Activated naive CD4-positive, alpha-beta T cell treated with anti-CD3 and anti-CD28 coated beads, Interleukin-2, amount 50 U/mL, for 72 hours (primary cell): Measurements from ENCODE around the gene EPGN. TPM values are rescaled to one million over a fixed set of nuclear protein-coding genes. Genes with fewer than 3 reads are reported as not detected.

ENCODE experiments used
- ATAC-seq, 2 donors: fragments of 150-1000 bp; cut with Tn5 transposase; 2 replicates each; pipeline ENCODE4 v1.10.0; 2021; ENCODE audit warnings: mild to moderate bottlenecking in 2 of 2, moderate library complexity in 2 of 2
- DNase-seq, 2 donors: peaks; one replicate each; pipeline ENCODE4 v3.0.0; 2021 to 2022; ENCODE audit warnings: low spot score in 2 of 2
- H3K27ac Mint-ChIP-seq, 2 donors: one replicate each; pipeline ENCODE4 v1.8.0; 2022; ENCODE audit warnings: mild to moderate bottlenecking in 2 of 2, mixed read lengths in 2 of 2
- H3K36me3 Mint-ChIP-seq, 2 donors: one replicate each; pipeline ENCODE4 v1.8.0; 2022; ENCODE audit warnings: mixed read lengths in 2 of 2
- H3K9me3 Mint-ChIP-seq, 2 donors: one replicate each; pipeline ENCODE4 v1.8.0; 2022; ENCODE audit warnings: mixed read lengths in 2 of 2
- total RNA-seq, 2 donors: library from RNA; stranded (reverse); gene quantifications; one replicate each; pipeline ENCODE4 v1.2.3, GENCODE V29; 2022

The EPGN gene
- total RNA-seq, result not detected

GRCh38 chr4:74308215-74308614 lies at the start of gene EPGN:
Gene EPGN, plus strand, starts transcription at chr4:74308470. Its CDS starts 64 bp downstream, at chr4:74308534.
- DNase-seq, result no peak
- H3K27ac Mint-ChIP-seq, result peak within 1 kb of the TSS in 1 of 2 donors; percentile 12
- ATAC-seq, result peak in 1 of 2 donors; percentile 43

GRCh38 chr4:74258963-74259362 lies 49.3 kb upstream of the EPGN start:
- Mint-ChIP-seq H3K27ac (no peak overlapping the region), H3K36me3 (peaks cover 0 to under 1% of the 10 kb centered on the region in 2 donors), H3K9me3 (peaks cover 0 to 3% of the 10 kb centered on the region in 2 donors)
- ATAC-seq (no peak), DNase-seq (no peak)

More at GRCh38 chr4:74308215-74308614, at the start of gene EPGN:
- Mint-ChIP-seq H3K9me3 (no peaks in the 10 kb centered on the region), H3K36me3 (no peaks in the 10 kb centered on the region)

- Mint-ChIP-seq H3K27ac (no peak overlapping the region), H3K9me3 (peaks cover 0 to 3% of the 10 kb centered on the region in 2 donors), H3K36me3 (no peaks in the 10 kb centered on the region)
- ATAC-seq (no peak), DNase-seq (no peak)
Measured at GRCh38 chr4:74260036-74260435, 48.2 kb upstream of the EPGN start.

- ATAC-seq (no peak), DNase-seq (no peak)
- H3K36me3 Mint-ChIP-seq, result no peaks in the 10 kb centered on the region
- no peak overlapping the region for H3K27ac Mint-ChIP-seq
- peaks cover 0 to 3% of the 10 kb centered on the region in 2 donors for H3K9me3 Mint-ChIP-seq
Measured at GRCh38 chr4:74262522-74262921, 45.7 kb upstream of the EPGN start.

- H3K27ac Mint-ChIP-seq, result no peak overlapping the region
- DNase-seq, result no peak
- peaks cover 0 to 3% of the 10 kb centered on the region in 2 donors for H3K9me3 Mint-ChIP-seq
- no peaks in the 10 kb centered on the region for H3K36me3 Mint-ChIP-seq
- ATAC-seq, result no peak
Measured at GRCh38 chr4:74263551-74263950, 44.7 kb upstream of the EPGN start.

- no peak for DNase-seq
- Mint-ChIP-seq H3K27ac (no peak overlapping the region), H3K9me3 (no peaks in the 10 kb centered on the region), H3K36me3 (no peaks in the 10 kb centered on the region)
- no peak for ATAC-seq
Measured at GRCh38 chr4:74266081-74266480, 42.2 kb upstream of the EPGN start.

- Mint-ChIP-seq H3K27ac (no peak overlapping the region), H3K9me3 (no peaks in the 10 kb centered on the region), H3K36me3 (no peaks in the 10 kb centered on the region)
- ATAC-seq, result peak in 1 of 2 donors; percentile 32
- no peak for DNase-seq
Measured at GRCh38 chr4:74267998-74268606, 40.2 kb upstream of the EPGN start.

GRCh38 chr4:74268643-74269042 lies 39.6 kb upstream of the EPGN start:
- ATAC-seq, result no peak
- Mint-ChIP-seq H3K9me3 (no peaks in the 10 kb centered on the region), H3K36me3 (no peaks in the 10 kb centered on the region), H3K27ac (no peak overlapping the region)
- no peak for DNase-seq

GRCh38 chr4:74278490-74278889 lies 29.8 kb upstream of the EPGN start:
- DNase-seq (no peak), ATAC-seq (no peak)
- no peak overlapping the region for H3K27ac Mint-ChIP-seq
- no peaks in the 10 kb centered on the region for H3K9me3 Mint-ChIP-seq
- peaks cover 0 to 10% of the 10 kb centered on the region in 2 donors for H3K36me3 Mint-ChIP-seq

GRCh38 chr4:74279716-74280115 lies 28.6 kb upstream of the EPGN start:
- peaks cover 0 to 10% of the 10 kb centered on the region in 2 donors for H3K36me3 Mint-ChIP-seq
- ATAC-seq, result no peak
- no peak overlapping the region for H3K27ac Mint-ChIP-seq
- H3K9me3 Mint-ChIP-seq, result no peaks in the 10 kb centered on the region
- DNase-seq, result no peak

GRCh38 chr4:74282926-74283325 lies 25.3 kb upstream of the EPGN start:
- no peak for DNase-seq
- H3K27ac Mint-ChIP-seq, result no peak overlapping the region
- H3K9me3 Mint-ChIP-seq, result no peaks in the 10 kb centered on the region
- H3K36me3 Mint-ChIP-seq, result peaks cover 0 to 10% of the 10 kb centered on the region in 2 donors
- no peak for ATAC-seq

- no peaks in the 10 kb centered on the region for H3K9me3 Mint-ChIP-seq
- ATAC-seq, result no peak
- H3K27ac Mint-ChIP-seq, result no peak overlapping the region
- peaks cover 0 to 10% of the 10 kb centered on the region in 2 donors for H3K36me3 Mint-ChIP-seq
- DNase-seq, result no peak
Measured at GRCh38 chr4:74283614-74284013, 24.7 kb upstream of the EPGN start.

GRCh38 chr4:74284053-74284452 lies 24.2 kb upstream of the EPGN start:
- ATAC-seq (no peak), DNase-seq (no peak)
- peaks cover 0 to 10% of the 10 kb centered on the region in 2 donors for H3K36me3 Mint-ChIP-seq
- no peak overlapping the region for H3K27ac Mint-ChIP-seq
- no peaks in the 10 kb centered on the region for H3K9me3 Mint-ChIP-seq

GRCh38 chr4:74287164-74287563 lies 21.1 kb upstream of the EPGN start:
- Mint-ChIP-seq H3K9me3 (no peaks in the 10 kb centered on the region), H3K36me3 (no peaks in the 10 kb centered on the region), H3K27ac (no peak overlapping the region)
- ATAC-seq, result no peak
- no peak for DNase-seq

GRCh38 chr4:74287791-74288190 lies 20.5 kb upstream of the EPGN start:
- no peak overlapping the region for H3K27ac Mint-ChIP-seq
- no peaks in the 10 kb centered on the region for H3K9me3 Mint-ChIP-seq
- H3K36me3 Mint-ChIP-seq, result no peaks in the 10 kb centered on the region
- DNase-seq (no peak), ATAC-seq (no peak)

- H3K36me3 Mint-ChIP-seq, result no peaks in the 10 kb centered on the region
- no peak for DNase-seq
- no peak for ATAC-seq
- H3K9me3 Mint-ChIP-seq, result no peaks in the 10 kb centered on the region
- no peak overlapping the region for H3K27ac Mint-ChIP-seq
Measured at GRCh38 chr4:74291471-74291870, 16.8 kb upstream of the EPGN start.

- Mint-ChIP-seq H3K9me3 (no peaks in the 10 kb centered on the region), H3K27ac (no peak overlapping the region), H3K36me3 (no peaks in the 10 kb centered on the region)
- DNase-seq (no peak), ATAC-seq (no peak)
Measured at GRCh38 chr4:74292111-74292870, 16.0 kb upstream of the EPGN start.

- DNase-seq (no peak), ATAC-seq (no peak)
- H3K27ac Mint-ChIP-seq, result no peak overlapping the region
- H3K36me3 Mint-ChIP-seq, result no peaks in the 10 kb centered on the region
- H3K9me3 Mint-ChIP-seq, result no peaks in the 10 kb centered on the region
Measured at GRCh38 chr4:74293558-74293957, 14.7 kb upstream of the EPGN start.
